PFSK-1 (cell line): ENCODE data around the gene MRPL45.

Source experiments
- FOXP2 ChIP-seq: optimal IDR thresholded peaks from 2 replicates; pipeline ENCODE3; 2011; ENCODE audit warnings: borderline replicate concordance, control low read depth, inconsistent platforms; ENCODE audit not compliant: insufficient read depth; ENCODE audit errors: extremely low read length, extremely low read depth
- POLR2AphosphoS5 ChIP-seq: IDR thresholded peaks from 2 replicates; pipeline ENCODE4 v1.6.1; 2012; ENCODE audit warnings: low read depth, mild to moderate bottlenecking, control low read depth, low read length, moderate library complexity
- SIN3A ChIP-seq: IDR thresholded peaks from 2 replicates; pipeline ENCODE4 v1.6.1; 2012; ENCODE audit warnings: mild to moderate bottlenecking, low read length, moderate library complexity, borderline replicate concordance; ENCODE audit not compliant: insufficient read depth
- TAF1 ChIP-seq: IDR thresholded peaks from 2 replicates; pipeline ENCODE4 v1.6.1; 2012; ENCODE audit warnings: low read length, control low read depth, borderline replicate concordance; ENCODE audit not compliant: insufficient read depth
- TF ChIP-seq, protein P1 (sequence below), 2 experiments: IDR thresholded peaks; 2 replicates each; pipeline versions ENCODE4 v1.6.1 to v1.8.0; 2011 to 2012; ENCODE audit warnings: low read depth in 2 of 2, low read length in 2 of 2, control low read depth in 1 of 2, inconsistent platforms in 1 of 2, mild to moderate bottlenecking in 1 of 2, moderate library complexity in 1 of 2; ENCODE audit not compliant: insufficient read depth in 1 of 2

MRPL45 gene

DNA sequence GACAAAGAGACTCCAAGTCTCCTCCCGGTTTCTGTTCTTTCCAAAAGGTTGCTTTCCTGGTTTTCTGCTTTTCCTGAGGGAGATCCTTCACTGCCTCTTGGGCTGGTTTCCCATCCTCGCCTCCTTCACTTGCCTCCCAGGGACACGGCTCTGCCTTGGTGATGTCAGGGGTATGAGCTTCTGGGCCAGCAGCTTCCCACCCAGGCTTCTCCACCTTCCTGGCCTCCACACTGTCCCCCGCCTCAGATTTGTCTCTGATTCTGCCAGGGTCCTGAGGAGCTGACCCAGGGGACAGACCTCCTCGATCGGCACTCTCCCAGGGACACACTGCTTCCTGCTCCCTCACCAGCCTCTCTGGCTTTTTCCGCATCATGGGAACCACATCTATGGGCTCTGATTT, 32.3 kb downstream of the MRPL45 start:
- TF ChIP-seq POLR2AphosphoS5: no peak
- no peak for TF ChIP-seq FOXP2
- no peak for TF ChIP-seq SIN3A
- TF ChIP-seq, protein P1, sequence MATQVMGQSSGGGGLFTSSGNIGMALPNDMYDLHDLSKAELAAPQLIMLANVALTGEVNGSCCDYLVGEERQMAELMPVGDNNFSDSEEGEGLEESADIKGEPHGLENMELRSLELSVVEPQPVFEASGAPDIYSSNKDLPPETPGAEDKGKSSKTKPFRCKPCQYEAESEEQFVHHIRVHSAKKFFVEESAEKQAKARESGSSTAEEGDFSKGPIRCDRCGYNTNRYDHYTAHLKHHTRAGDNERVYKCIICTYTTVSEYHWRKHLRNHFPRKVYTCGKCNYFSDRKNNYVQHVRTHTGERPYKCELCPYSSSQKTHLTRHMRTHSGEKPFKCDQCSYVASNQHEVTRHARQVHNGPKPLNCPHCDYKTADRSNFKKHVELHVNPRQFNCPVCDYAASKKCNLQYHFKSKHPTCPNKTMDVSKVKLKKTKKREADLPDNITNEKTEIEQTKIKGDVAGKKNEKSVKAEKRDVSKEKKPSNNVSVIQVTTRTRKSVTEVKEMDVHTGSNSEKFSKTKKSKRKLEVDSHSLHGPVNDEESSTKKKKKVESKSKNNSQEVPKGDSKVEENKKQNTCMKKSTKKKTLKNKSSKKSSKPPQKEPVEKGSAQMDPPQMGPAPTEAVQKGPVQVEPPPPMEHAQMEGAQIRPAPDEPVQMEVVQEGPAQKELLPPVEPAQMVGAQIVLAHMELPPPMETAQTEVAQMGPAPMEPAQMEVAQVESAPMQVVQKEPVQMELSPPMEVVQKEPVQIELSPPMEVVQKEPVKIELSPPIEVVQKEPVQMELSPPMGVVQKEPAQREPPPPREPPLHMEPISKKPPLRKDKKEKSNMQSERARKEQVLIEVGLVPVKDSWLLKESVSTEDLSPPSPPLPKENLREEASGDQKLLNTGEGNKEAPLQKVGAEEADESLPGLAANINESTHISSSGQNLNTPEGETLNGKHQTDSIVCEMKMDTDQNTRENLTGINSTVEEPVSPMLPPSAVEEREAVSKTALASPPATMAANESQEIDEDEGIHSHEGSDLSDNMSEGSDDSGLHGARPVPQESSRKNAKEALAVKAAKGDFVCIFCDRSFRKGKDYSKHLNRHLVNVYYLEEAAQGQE (IDR thresholded peaks at IDR 0.05; ENCODE audit: insufficient read depth in 1 of 2, low read depth in 2 of 2, low read length in 2 of 2): no peak
- TF ChIP-seq TAF1: no peak

DNA sequence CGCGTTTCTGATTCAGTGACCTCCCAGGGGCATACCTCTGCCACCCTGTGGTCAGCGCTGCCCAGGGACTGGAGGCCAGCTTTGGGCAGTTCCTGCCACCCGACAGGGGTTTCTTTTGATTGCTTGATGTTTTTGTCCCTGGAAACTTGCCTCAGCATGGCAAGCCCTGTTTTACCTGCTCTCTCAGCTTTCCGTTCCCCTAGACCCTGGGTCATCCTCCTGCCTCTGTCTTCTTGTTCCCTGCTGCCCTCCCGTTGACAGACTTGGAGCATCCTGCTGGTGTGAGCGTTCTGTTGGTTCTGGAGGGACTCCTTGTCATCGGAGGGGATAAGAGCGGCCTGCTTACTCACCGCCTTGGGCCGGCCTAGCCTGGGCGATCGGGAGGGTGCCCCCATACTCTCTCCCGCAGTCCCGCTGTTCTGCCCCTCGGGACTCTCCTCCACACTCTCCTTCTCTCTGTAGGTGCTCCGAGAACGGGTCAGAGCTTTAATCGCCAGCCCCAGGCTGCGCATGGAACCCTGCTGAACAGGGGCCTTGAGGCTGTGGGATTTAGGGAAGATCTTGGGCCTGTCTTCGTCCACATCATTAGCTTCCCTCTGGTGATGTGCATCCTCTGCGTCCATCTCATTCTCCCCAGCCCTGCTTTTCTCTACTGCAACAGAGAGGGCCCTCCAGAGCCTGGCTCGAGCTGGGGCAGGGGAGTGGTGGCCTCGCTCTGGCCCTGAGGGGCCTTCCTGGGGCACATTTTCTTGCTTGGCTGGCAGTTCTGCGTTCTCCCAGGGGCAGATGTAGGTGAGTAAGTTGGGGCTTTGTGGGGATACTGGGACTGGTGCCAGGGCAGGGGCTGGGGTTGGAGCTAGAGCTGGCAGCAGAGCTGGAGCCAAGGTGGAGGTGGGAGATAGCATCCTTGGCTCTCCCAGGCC, 33.1 kb downstream of the MRPL45 start:
- no peak for TF ChIP-seq SIN3A
- no peak for TF ChIP-seq POLR2AphosphoS5
- TF ChIP-seq TAF1: no peak
- no peak for TF ChIP-seq FOXP2
- TF ChIP-seq, protein P1 (IDR thresholded peaks at IDR 0.05; ENCODE audit: insufficient read depth in 1 of 2, low read depth in 2 of 2, low read length in 2 of 2): no peak

GRCh38 chr17:38330941-38331411, 34.0 kb downstream of the MRPL45 start:
- TF ChIP-seq POLR2AphosphoS5 (no peak), TAF1 (no peak), SIN3A (no peak), FOXP2 (no peak)
- TF ChIP-seq, protein P1 (IDR thresholded peaks at IDR 0.05; ENCODE audit: insufficient read depth in 1 of 2, low read depth in 2 of 2, low read length in 2 of 2): no peak

GRCh38 chr17:38332735-38333134, 35.8 kb downstream of the MRPL45 start:
- TF ChIP-seq, protein P1 (IDR thresholded peaks at IDR 0.05; ENCODE audit: insufficient read depth in 1 of 2, low read depth in 2 of 2, low read length in 2 of 2): no peak
- no peak for TF ChIP-seq FOXP2
- no peak for TF ChIP-seq POLR2AphosphoS5
- TF ChIP-seq SIN3A: no peak
- TF ChIP-seq TAF1: no peak
